ENCODE measurements around the gene SYNDIG1.

Gene SYNDIG1

GRCh38 chr20:24483435-24484080, 14.1 kb downstream of the SYNDIG1 start:
- no peak overlapping the region for H4K5ac ChIP-seq (ENCODE audit: low read length)
- H3K79me1 ChIP-seq (ENCODE audit: low read length), result peaks cover 41% of the 10 kb centered on the region
- no peak overlapping the region for H3K18ac ChIP-seq (ENCODE audit: low read length)
- no peak for DNase-seq
- H3K4ac ChIP-seq (ENCODE audit: low read depth, low read length), result no peak overlapping the region
- no peak overlapping the region for H3K9ac ChIP-seq (ENCODE audit: low read length)
- no peak overlapping the region for H3K23ac ChIP-seq (ENCODE audit: low read length)
- no peak overlapping the region for H3K4me2 ChIP-seq (ENCODE audit: low read length)
- H2BK120ac ChIP-seq (ENCODE audit: low read depth, low read length), result no peak overlapping the region
- peaks cover 37% of the 10 kb centered on the region for H3K79me2 ChIP-seq (ENCODE audit: control insufficient read depth, insufficient read depth, low read length)
- H3K4me3 ChIP-seq (ENCODE audit: low read length), result no peak overlapping the region
- H2BK5ac ChIP-seq (ENCODE audit: low read length), result no peak overlapping the region
- H4K8ac ChIP-seq (ENCODE audit: low read depth, low read length), result no peak overlapping the region
- H3K27me3 ChIP-seq (ENCODE audit: insufficient read depth, low read length, poor library complexity), result no peaks in the 10 kb centered on the region
- no peaks in the 10 kb centered on the region for H3K4me1 ChIP-seq (ENCODE audit: control insufficient read depth, low read depth, low read length)
- H3K56ac ChIP-seq (ENCODE audit: low read length), result no peak overlapping the region
- H3K36me3 ChIP-seq (ENCODE audit: control insufficient read depth, insufficient read depth, low read length), result no peaks in the 10 kb centered on the region
- H2BK15ac ChIP-seq (replicated peaks; ENCODE audit: low read depth), result no peak overlapping the region
- no peak overlapping the region for H3K27ac ChIP-seq (ENCODE audit: low read depth, low read length)
- no CpG with 5 or more reads among the region's 18 CpGs for WGBS (ENCODE audit: extremely low coverage, insufficient coverage, low lambda C conversion rate)
- no peak overlapping the region for H2AK5ac ChIP-seq (ENCODE audit: low read length)

- Histone ChIP-seq H3K27me3 (ENCODE audit: insufficient read depth, low read length, poor library complexity) (no peaks in the 10 kb centered on the region), H2BK120ac (ENCODE audit: low read depth, low read length) (no peak overlapping the region), H4K8ac (ENCODE audit: low read depth, low read length) (no peak overlapping the region), H2BK15ac (replicated peaks; ENCODE audit: low read depth) (no peak overlapping the region), H3K36me3 (ENCODE audit: control insufficient read depth, insufficient read depth, low read length) (peaks cover 1% of the 10 kb centered on the region), H3K18ac (ENCODE audit: low read length) (no peak overlapping the region), H3K23ac (ENCODE audit: low read length) (no peak overlapping the region), H3K4me1 (ENCODE audit: control insufficient read depth, low read depth, low read length) (no peaks in the 10 kb centered on the region), H3K79me1 (ENCODE audit: low read length) (peaks cover 40% of the 10 kb centered on the region), H3K4me3 (ENCODE audit: low read length) (no peak overlapping the region), H2AK5ac (ENCODE audit: low read length) (no peak overlapping the region), H3K79me2 (ENCODE audit: control insufficient read depth, insufficient read depth, low read length) (peaks cover 35% of the 10 kb centered on the region), H3K4ac (ENCODE audit: low read depth, low read length) (no peak overlapping the region), H3K27ac (ENCODE audit: low read depth, low read length) (no peak overlapping the region), H3K56ac (ENCODE audit: low read length) (no peak overlapping the region), H2BK5ac (ENCODE audit: low read length) (no peak overlapping the region), H3K9ac (ENCODE audit: low read length) (no peak overlapping the region), H3K4me2 (ENCODE audit: low read length) (no peak overlapping the region), H4K5ac (ENCODE audit: low read length) (no peak overlapping the region)
- no CpG with 5 or more reads among the region's 8 CpGs for WGBS (ENCODE audit: extremely low coverage, insufficient coverage, low lambda C conversion rate)
- no peak for DNase-seq
Observed at GRCh38 chr20:24484081-24484450, 14.6 kb downstream of the SYNDIG1 start.

GRCh38 chr20:24485981-24486380, 16.6 kb downstream of the SYNDIG1 start:
- no CpG with 5 or more reads among the region's 1 CpG for WGBS (ENCODE audit: extremely low coverage, insufficient coverage, low lambda C conversion rate)
- no peaks in the 10 kb centered on the region for H3K4me1 ChIP-seq (ENCODE audit: control insufficient read depth, low read depth, low read length)
- H2BK120ac ChIP-seq (ENCODE audit: low read depth, low read length), result no peak overlapping the region
- H3K9ac ChIP-seq (ENCODE audit: low read length), result no peak overlapping the region
- no peak overlapping the region for H4K5ac ChIP-seq (ENCODE audit: low read length)
- H2AK5ac ChIP-seq (ENCODE audit: low read length), result no peak overlapping the region
- DNase-seq, result no peak
- H3K4me2 ChIP-seq (ENCODE audit: low read length), result no peak overlapping the region
- no peak overlapping the region for H3K23ac ChIP-seq (ENCODE audit: low read length)
- H3K27me3 ChIP-seq (ENCODE audit: insufficient read depth, low read length, poor library complexity), result no peaks in the 10 kb centered on the region
- no peak overlapping the region for H3K27ac ChIP-seq (ENCODE audit: low read depth, low read length)
- H3K4me3 ChIP-seq (ENCODE audit: low read length), result no peak overlapping the region
- H3K4ac ChIP-seq (ENCODE audit: low read depth, low read length), result no peak overlapping the region
- H4K8ac ChIP-seq (ENCODE audit: low read depth, low read length), result no peak overlapping the region
- peaks cover 30% of the 10 kb centered on the region for H3K79me2 ChIP-seq (ENCODE audit: control insufficient read depth, insufficient read depth, low read length)
- no peak overlapping the region for H2BK5ac ChIP-seq (ENCODE audit: low read length)
- peaks cover 34% of the 10 kb centered on the region for H3K79me1 ChIP-seq (ENCODE audit: low read length)
- H3K56ac ChIP-seq (ENCODE audit: low read length), result no peak overlapping the region
- H2BK15ac ChIP-seq (replicated peaks; ENCODE audit: low read depth), result no peak overlapping the region
- peaks cover 4% of the 10 kb centered on the region for H3K36me3 ChIP-seq (ENCODE audit: control insufficient read depth, insufficient read depth, low read length)
- no peak overlapping the region for H3K18ac ChIP-seq (ENCODE audit: low read length)

- Histone ChIP-seq H4K5ac (ENCODE audit: low read length) (no peak overlapping the region), H2BK5ac (ENCODE audit: low read length) (no peak overlapping the region), H3K4me1 (ENCODE audit: control insufficient read depth, low read depth, low read length) (peaks cover 3% of the 10 kb centered on the region), H3K23ac (ENCODE audit: low read length) (no peak overlapping the region), H3K18ac (ENCODE audit: low read length) (no peak overlapping the region), H3K79me2 (ENCODE audit: control insufficient read depth, insufficient read depth, low read length) (peaks cover 24% of the 10 kb centered on the region), H3K27me3 (ENCODE audit: insufficient read depth, low read length, poor library complexity) (no peaks in the 10 kb centered on the region), H2BK15ac (replicated peaks; ENCODE audit: low read depth) (no peak overlapping the region), H3K79me1 (ENCODE audit: low read length) (peaks cover 27% of the 10 kb centered on the region), H3K4ac (ENCODE audit: low read depth, low read length) (no peak overlapping the region), H3K36me3 (ENCODE audit: control insufficient read depth, insufficient read depth, low read length) (peaks cover 4% of the 10 kb centered on the region), H3K9ac (ENCODE audit: low read length) (no peak overlapping the region), H3K27ac (ENCODE audit: low read depth, low read length) (no peak overlapping the region), H2BK120ac (ENCODE audit: low read depth, low read length) (no peak overlapping the region), H3K4me3 (ENCODE audit: low read length) (no peak overlapping the region), H3K4me2 (ENCODE audit: low read length) (no peak overlapping the region), H2AK5ac (ENCODE audit: low read length) (no peak overlapping the region), H4K8ac (ENCODE audit: low read depth, low read length) (no peak overlapping the region), H3K56ac (ENCODE audit: low read length) (no peak overlapping the region)
- WGBS (ENCODE audit: extremely low coverage, insufficient coverage, low lambda C conversion rate), result no CpG with 5 or more reads among the region's 4 CpGs
- DNase-seq, result no peak
Observed at GRCh38 chr20:24487240-24487639, 17.8 kb downstream of the SYNDIG1 start.

GRCh38 chr20:24487648-24488047, 18.2 kb downstream of the SYNDIG1 start:
- no peak overlapping the region for H3K27ac ChIP-seq (ENCODE audit: low read depth, low read length)
- H3K4me2 ChIP-seq (ENCODE audit: low read length), result no peak overlapping the region
- H3K4ac ChIP-seq (ENCODE audit: low read depth, low read length), result no peak overlapping the region
- H3K9ac ChIP-seq (ENCODE audit: low read length), result no peak overlapping the region
- H3K18ac ChIP-seq (ENCODE audit: low read length), result no peak overlapping the region
- no peak overlapping the region for H2AK5ac ChIP-seq (ENCODE audit: low read length)
- H3K27me3 ChIP-seq (ENCODE audit: insufficient read depth, low read length, poor library complexity), result no peaks in the 10 kb centered on the region
- WGBS (ENCODE audit: extremely low coverage, insufficient coverage, low lambda C conversion rate), result no CpG with 5 or more reads among the region's 7 CpGs
- H2BK5ac ChIP-seq (ENCODE audit: low read length), result no peak overlapping the region
- no peak for DNase-seq
- no peak overlapping the region for H4K5ac ChIP-seq (ENCODE audit: low read length)
- H2BK120ac ChIP-seq (ENCODE audit: low read depth, low read length), result no peak overlapping the region
- no peak overlapping the region for H4K8ac ChIP-seq (ENCODE audit: low read depth, low read length)
- no peak overlapping the region for H3K56ac ChIP-seq (ENCODE audit: low read length)
- H3K36me3 ChIP-seq (ENCODE audit: control insufficient read depth, insufficient read depth, low read length), result peaks cover 4% of the 10 kb centered on the region
- peaks cover 24% of the 10 kb centered on the region for H3K79me2 ChIP-seq (ENCODE audit: control insufficient read depth, insufficient read depth, low read length)
- no peak overlapping the region for H2BK15ac ChIP-seq (replicated peaks; ENCODE audit: low read depth)
- no peak overlapping the region for H3K4me3 ChIP-seq (ENCODE audit: low read length)
- peaks cover 27% of the 10 kb centered on the region for H3K79me1 ChIP-seq (ENCODE audit: low read length)
- no peak overlapping the region for H3K23ac ChIP-seq (ENCODE audit: low read length)
- peaks cover 3% of the 10 kb centered on the region for H3K4me1 ChIP-seq (ENCODE audit: control insufficient read depth, low read depth, low read length)

Measured in mesendoderm (in vitro differentiated cells).